Prostate gland (tissue), 2 donors: ENCODE measurements around the gene RNF224.

Source experiments
- CTCF ChIP-seq, 4 experiments: fragments of 200-600 bp in 2 of 4; fragments of 450-650 bp in 2 of 4; sonication (generic) in 2 of 4; IDR thresholded peaks; 1 replicate in 3 of 4; 2 replicates in 1 of 4; pipeline ENCODE4 v1.5.1; 2016 to 2019; ENCODE audit warnings: antibody characterized with exemption in 4 of 4, mild to moderate bottlenecking in 2 of 4, moderate library complexity in 2 of 4
- POLR2AphosphoS5 ChIP-seq: sonication (generic); formaldehyde crosslinking; IDR thresholded peaks from one replicate; pipeline ENCODE4 v1.6.1; 2017; ENCODE audit warnings: antibody characterized with exemption

- TF ChIP-seq CTCF (IDR thresholded peaks at IDR 0.05) (peak; percentile 57 to 98 (median 88)), POLR2AphosphoS5 (no peak)
Measured at GRCh38 chr9:137227054-137227852, at the start of gene RNF224.
